Esophagus (tissue), 2 donors: ENCODE measurements around the gene ZNF77. TPM values are rescaled to one million over a fixed set of nuclear protein-coding genes. Genes with fewer than 3 reads are reported as not detected.
"Not testable (repeated sequence)": the region's sequence is repeated elsewhere in the genome, so short reads cannot be mapped to it uniquely, and the experiment has no call there.

Experiments used
- H3K27ac ChIP-seq, 2 donors: one replicate each; pipeline ENCODE4 v1.5.1; 2013; ENCODE audit warnings: low read depth in 2 of 2, mild to moderate bottlenecking in 2 of 2, inconsistent platforms in 1 of 2, low read length in 1 of 2, moderate library complexity in 1 of 2
- H3K27me3 ChIP-seq, 2 donors: one replicate each; pipeline ENCODE4 v1.6.1; 2013; ENCODE audit warnings: low read length in 2 of 2, control low read depth in 1 of 2, mild to moderate bottlenecking in 1 of 2; ENCODE audit not compliant: insufficient read depth in 2 of 2, control insufficient read depth in 1 of 2
- H3K36me3 ChIP-seq, 2 donors: one replicate each; pipeline ENCODE4 v1.6.1; 2013; ENCODE audit warnings: low read length in 1 of 2; ENCODE audit not compliant: control insufficient read depth in 2 of 2, insufficient read depth in 2 of 2
- H3K4me1 ChIP-seq, 2 donors: one replicate each; pipeline ENCODE4 v1.6.1; 2013; ENCODE audit warnings: low read length in 1 of 2; ENCODE audit not compliant: control insufficient read depth in 2 of 2, insufficient read depth in 2 of 2
- H3K4me3 ChIP-seq, 2 donors: one replicate each; pipeline ENCODE4 v1.5.1; 2013; ENCODE audit warnings: low read length in 2 of 2, mild to moderate bottlenecking in 2 of 2, low read depth in 1 of 2, moderate library complexity in 1 of 2
- H3K9me3 ChIP-seq, 2 donors: one replicate each; pipeline ENCODE4 v1.6.1; 2013; ENCODE audit warnings: mild to moderate bottlenecking in 2 of 2, low read depth in 1 of 2, low read length in 1 of 2, moderate library complexity in 1 of 2; ENCODE audit not compliant: control insufficient read depth in 2 of 2, insufficient read depth in 1 of 2
- WGBS, 2 donors: extraction: QIAGEN DNeasy Blood & Tissue Kit; methylation state at CpG; one replicate each; pipeline ENCODE4 v1.1.7; 2013; 5-methylcytosine and 5-hydroxymethylcytosine counted together
- polyA plus RNA-seq, 2 donors: library from polyadenylated mRNA; stranded (reverse); fragments of 200-250 nt; gene quantifications; one replicate each; pipeline ENCODE4 v1.2.3, GENCODE V29; 2013
- donor health status: healthy with polysubstance abuse.
- donor health status: Bipolar disorder and iron deficiency.

ZNF77 gene
- polyA plus RNA-seq, 2 donors, result 2.6 TPM

DNA sequence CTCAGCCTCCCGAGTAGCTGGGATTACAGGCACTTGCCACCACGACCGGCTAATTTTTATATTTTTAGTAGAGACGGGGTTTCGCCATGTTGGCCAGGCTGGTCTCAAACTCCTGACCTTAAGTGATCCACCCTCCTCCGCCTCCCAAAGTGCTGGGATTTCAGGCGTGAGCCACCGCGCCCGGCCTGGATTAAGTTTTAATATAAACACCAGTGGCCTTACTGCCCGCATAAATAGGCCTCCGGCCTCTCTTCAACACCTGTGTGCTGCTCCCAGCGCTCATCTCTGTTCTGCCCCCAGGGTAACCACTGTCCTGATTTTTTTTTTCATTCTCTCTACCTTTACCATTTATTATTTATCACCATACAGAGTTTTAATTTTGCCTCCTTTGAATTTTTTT, 41.4 kb downstream of the ZNF77 start:
- 84 to 85% methylated on average over 13 of the region's 13 CpGs for WGBS, 2 donors
- H3K27me3 ChIP-seq, H3K9me3 ChIP-seq, H3K4me1 ChIP-seq, H3K36me3 ChIP-seq, H3K4me3 ChIP-seq, H3K27ac ChIP-seq: not testable (repeated sequence)

DNA sequence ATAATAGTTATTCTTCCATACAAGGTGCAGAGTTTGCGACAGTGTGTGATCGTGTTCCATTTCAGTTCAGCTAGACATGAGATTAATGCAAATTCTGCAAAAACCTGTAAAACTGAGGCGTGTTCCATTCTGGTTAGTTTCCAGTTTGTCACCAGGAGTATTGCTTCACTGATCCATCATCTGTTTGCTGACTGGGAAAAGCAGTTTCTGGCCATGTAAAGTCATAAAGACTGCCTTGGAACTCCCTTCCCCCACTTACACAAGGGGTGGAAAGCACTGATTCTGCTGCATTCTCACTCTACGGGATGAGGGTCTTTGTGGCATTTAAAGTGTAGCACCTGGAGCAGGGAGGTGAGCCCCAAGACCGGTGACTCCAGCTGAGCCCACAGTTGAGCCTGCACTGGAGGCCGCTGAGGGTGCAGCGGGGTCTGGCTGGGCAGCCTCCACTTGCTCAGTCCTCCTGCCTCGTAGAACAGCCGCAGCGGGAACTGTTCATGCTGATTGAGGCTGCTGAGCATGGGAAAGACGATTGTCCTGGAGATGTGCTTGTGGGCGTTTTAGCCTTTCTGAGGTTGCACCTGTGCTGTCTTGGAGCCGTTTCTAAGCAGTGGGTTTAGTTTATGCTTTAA, 42.1 kb downstream of the ZNF77 start:
- Histone ChIP-seq H3K27ac (peak overlapping the region; percentile 80 to 84), H3K4me1 (peaks cover 0 to 5% of the 10 kb centered on the region in 2 donors), H3K9me3 (no peaks in the 10 kb centered on the region), H3K4me3 (peak overlapping the region in 1 of 2 donors; percentile 88), H3K36me3 (peaks cover 2 to 3% of the 10 kb centered on the region in 2 donors), H3K27me3 (no peaks in the 10 kb centered on the region)
- WGBS, 2 donors, result 73 to 74% methylated on average over 13 of the region's 13 CpGs

DNA sequence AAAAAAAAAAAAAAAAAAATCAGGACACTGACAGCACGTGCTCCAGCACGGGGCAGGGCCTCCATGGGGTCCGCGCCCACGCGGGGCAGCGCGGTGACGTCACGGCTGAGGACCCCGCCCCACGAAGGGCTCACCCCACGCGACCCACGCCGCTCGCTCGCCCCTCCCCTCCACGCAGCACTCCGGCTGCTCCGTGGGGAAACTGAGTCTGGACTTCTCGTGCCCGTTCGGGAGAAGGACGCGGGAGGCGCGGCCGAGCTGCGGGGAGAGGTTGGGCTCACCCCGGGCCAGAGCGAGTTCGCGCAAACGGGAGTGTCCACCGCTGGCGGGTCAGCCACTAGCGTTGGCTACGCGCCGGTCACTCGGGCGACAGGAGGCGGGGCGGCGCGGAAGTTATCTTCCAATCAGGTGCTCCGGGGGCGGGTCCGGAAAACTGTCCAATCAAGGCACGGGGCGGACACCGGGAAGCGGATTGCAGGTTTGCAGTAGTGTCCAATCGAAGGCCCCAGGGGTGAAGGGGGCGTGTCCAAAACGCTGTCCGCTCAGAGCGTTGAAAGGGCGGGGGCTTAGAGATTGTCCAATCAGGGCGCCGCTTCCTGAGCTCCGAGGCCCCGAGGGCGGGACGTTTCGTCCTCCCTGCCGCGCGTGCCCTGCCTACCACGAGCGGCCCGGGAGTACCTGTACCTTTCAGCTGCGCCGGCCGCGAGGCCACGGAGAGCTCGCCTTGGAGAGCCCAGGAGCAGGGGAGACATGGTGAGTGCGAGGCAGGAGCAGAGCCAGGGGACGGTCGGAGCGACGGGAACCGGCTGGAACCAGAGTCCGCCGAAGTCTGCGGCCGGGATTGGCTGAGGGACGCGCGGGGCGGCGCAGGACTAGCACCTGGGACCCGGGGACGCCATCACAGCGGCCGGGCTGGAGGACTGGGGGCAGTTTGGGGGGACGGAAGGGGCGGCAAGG, 44.2 kb downstream of the ZNF77 start, which contains the start of gene ZNF57:
Gene ZNF57, plus strand, starts transcription at position 633 of the 957 bp plus-strand sequence. Its CDS starts 118 bp downstream, at position 751.
- 0 to 1% methylated on average over 95 to 100 of the region's 100 CpGs for WGBS, 2 donors
- H3K36me3 ChIP-seq, result no peaks in the 10 kb centered on the region
- H3K4me1 ChIP-seq, result peaks cover 0 to 5% of the 10 kb centered on the region in 2 donors
- H3K27me3 ChIP-seq, result no peaks in the 10 kb centered on the region
- peak within 1 kb of the TSS; percentile 96 to 97 for H3K27ac ChIP-seq
- peak within 1 kb of the TSS; percentile 88 to 93 for H3K4me3 ChIP-seq
- no peaks in the 10 kb centered on the region for H3K9me3 ChIP-seq

DNA sequence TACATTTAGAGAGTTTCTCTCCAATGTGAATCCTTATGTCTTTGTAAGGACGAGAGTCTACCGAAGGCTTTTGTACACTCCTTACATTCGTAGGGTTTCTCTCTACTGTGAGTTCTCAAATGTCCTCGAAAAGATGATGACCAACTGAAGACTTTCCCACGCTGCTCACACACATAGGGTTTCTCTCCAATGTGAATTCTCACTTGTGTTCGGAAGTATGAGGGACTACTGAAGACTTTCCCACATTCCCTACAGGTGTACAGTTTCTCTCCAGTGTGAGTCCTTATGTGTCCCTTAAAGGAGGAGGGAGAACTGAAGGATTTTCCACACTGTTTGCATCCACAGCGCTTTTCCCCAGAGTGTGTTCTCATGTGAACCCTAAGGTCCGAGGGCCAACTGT, 48.1 kb downstream of the ZNF77 start:
- H3K36me3 ChIP-seq, result no peaks in the 10 kb centered on the region
- H3K9me3 ChIP-seq, result no peaks in the 10 kb centered on the region
- no peak overlapping the region for H3K27ac ChIP-seq
- H3K27me3 ChIP-seq, result no peaks in the 10 kb centered on the region
- no peaks in the 10 kb centered on the region for H3K4me1 ChIP-seq
- no peak overlapping the region for H3K4me3 ChIP-seq
- WGBS, 2 donors, result 74 to 82% methylated on average over 8 of the region's 8 CpGs

DNA sequence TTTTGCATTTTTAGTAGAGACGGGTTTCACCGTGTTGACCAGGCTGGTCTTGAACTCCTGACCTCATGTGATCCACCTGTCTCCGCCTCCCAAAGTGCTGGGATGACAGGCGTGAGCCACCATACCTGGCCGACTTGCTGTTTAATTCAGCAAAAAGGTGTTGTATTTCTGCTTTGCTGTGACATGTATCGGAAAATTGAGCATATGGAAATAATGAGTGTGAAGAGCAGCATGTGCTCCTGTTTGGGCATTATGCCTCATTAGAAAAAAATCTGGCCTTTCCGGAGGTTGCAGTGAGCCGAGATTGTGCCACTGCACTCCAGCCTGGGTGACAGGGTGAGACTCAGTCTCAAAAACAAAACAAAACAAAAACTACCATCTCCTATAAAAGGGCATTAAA, 54.2 kb downstream of the ZNF77 start:
- not testable (repeated sequence) for H3K4me1 ChIP-seq, H3K27me3 ChIP-seq, H3K27ac ChIP-seq, H3K9me3 ChIP-seq, H3K36me3 ChIP-seq, H3K4me3 ChIP-seq
- 64 to 66% methylated on average over 8 of the region's 8 CpGs for WGBS, 2 donors

DNA sequence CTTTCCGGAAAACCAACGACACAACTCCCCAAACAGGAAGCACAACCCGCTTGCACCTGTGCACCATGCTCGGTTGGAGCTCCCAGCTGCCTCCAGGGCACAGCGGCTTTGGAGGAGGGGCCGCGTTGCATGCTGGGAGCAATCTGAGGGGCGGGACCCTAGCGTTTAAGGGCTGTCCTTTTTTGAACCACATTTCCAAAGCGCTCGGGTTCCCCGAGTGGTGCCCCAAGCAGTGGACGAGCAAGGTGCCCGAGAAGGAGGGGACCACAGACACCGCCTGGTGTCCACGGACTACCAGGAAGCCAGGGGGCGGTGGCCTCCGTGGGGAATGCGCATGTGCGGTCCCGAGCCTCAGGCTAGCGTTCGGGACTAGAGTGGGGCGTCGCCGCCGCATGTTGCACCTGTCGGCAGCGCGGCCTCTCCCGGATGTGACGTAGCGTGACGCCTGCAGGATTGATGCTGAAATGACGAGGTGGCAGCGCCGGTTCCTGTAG, 56.0 kb downstream of the ZNF77 start:
- H3K9me3 ChIP-seq, result no peaks in the 10 kb centered on the region
- WGBS, 2 donors, result 55 to 62% methylated on average over 37 of the region's 37 CpGs
- peak overlapping the region in 1 of 2 donors; percentile 75 for H3K27ac ChIP-seq
- H3K4me3 ChIP-seq, result peak overlapping the region; percentile 22 to 31
- H3K4me1 ChIP-seq, result no peaks in the 10 kb centered on the region
- H3K36me3 ChIP-seq, result no peaks in the 10 kb centered on the region
- no peaks in the 10 kb centered on the region for H3K27me3 ChIP-seq

DNA sequence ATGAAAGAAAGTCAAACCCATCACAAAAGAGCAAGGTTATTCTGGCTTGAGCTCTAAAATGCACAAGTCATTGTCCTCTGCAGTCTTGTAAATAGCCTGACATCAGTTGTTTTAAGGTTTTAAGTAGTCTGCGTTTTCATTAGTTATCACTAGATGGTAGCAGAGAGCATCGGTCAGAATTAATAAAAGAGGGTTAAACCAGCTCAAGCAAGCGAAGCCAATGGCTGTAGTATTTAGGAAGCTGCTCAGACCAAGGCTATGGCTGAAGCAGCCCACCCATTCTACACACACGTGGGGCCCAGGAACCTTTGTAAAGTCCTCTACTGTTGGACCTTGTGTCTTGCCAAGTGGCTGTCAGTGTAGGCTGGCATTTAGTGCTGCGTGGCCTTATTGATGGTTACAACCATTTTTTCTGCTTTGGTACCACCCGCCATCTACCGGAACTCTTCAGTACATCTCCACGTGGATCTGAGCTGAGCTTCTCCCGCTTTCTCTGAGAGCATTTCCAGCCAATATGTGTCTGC, 57.3 kb downstream of the ZNF77 start:
- no peak overlapping the region for H3K4me3 ChIP-seq
- H3K27me3 ChIP-seq, result no peaks in the 10 kb centered on the region
- H3K4me1 ChIP-seq, result no peaks in the 10 kb centered on the region
- 21 to 23% methylated on average over 9 of the region's 9 CpGs for WGBS, 2 donors
- H3K9me3 ChIP-seq, result no peaks in the 10 kb centered on the region
- H3K27ac ChIP-seq, result peak overlapping the region in 1 of 2 donors; percentile 73
- H3K36me3 ChIP-seq, result no peaks in the 10 kb centered on the region

DNA sequence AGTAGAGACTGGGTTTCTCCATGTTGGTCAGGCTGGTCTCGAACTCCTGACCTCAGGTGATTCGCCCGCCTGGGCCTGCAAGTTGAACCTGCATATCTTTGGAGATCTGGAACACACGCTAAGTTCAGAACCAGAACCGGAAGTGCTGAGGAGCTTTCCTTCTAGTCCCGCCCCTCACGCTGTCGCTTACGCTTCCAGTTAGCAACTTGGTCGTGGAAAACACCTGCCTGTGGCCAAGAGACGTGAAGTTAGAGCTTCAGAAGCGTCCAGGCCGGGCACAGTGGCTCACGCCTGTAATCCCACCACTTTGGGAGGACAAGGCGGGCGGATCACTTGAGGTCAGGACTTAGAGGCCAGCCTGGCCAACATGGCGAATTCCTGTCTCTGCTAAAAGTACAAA, 59.0 kb downstream of the ZNF77 start:
- Histone ChIP-seq H3K36me3 (no peaks in the 10 kb centered on the region), H3K4me1 (no peaks in the 10 kb centered on the region), H3K9me3 (no peaks in the 10 kb centered on the region), H3K27ac (no peak overlapping the region), H3K27me3 (no peaks in the 10 kb centered on the region), H3K4me3 (no peak overlapping the region)
- 85% methylated on average over 17 of the region's 17 CpGs for WGBS, 2 donors

DNA sequence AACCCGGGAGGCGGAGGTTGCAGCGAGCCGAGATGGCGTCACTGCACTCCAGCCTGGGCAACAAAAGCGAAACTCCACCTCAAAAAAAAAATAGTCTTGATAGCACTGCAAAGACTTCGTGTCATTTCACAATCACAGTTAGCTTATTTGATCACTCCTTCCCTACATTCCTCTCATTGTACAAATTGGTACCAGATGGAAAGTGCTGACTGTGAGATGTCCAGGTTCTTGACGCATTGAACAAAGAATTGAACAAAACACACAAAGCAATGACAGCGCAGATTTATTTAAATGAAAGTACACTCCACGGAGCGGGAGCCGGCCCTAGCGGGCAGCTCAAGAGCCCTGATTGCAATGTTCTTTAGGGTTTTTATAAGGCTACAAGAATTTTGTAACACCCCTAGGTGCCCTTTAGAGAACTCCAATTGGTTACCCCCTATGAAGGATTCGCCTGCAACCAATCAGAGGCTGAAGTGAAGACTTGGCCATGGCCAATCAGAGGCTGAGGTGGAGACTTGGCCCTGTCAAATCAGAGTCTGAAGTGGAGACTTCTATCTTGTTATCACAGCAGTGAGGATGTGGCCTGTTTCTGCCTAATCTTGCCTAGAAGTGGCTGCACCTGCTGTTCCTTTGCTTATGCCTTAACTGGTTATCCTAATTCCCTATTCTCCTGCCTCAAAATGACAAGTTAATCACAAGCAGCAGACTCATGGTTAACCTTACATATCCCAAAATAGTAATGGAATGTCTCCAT, 60.9 kb downstream of the ZNF77 start:
- WGBS, 2 donors, result 85 to 87% methylated on average over 14 of the region's 14 CpGs

More for the DNA sequence above, 60.9 kb downstream of the ZNF77 start:
- Histone ChIP-seq H3K27ac (no peak overlapping the region), H3K9me3 (peaks cover 0 to 4% of the 10 kb centered on the region in 2 donors), H3K4me1 (no peaks in the 10 kb centered on the region), H3K27me3 (no peaks in the 10 kb centered on the region), H3K4me3 (no peak overlapping the region), H3K36me3 (no peaks in the 10 kb centered on the region)
